HG03175 (cell line): ENCODE data around the gene BLTP2.
A peak's percentile ranks its signal among the peaks of the same experiment; 100 is the strongest.

Source experiments
- ATAC-seq: cut with Tn5 transposase; IDR thresholded peaks from one replicate; pipeline ENCODE4 v1.9.1; 2021; ENCODE audit warnings: mild to moderate bottlenecking, moderate library complexity; ENCODE audit not compliant: unreplicated experiment

Gene BLTP2

GRCh38 chr17:28599311-28600184 is 45.4 kb downstream of the BLTP2 start:
- peak; percentile 54 for ATAC-seq

DNA sequence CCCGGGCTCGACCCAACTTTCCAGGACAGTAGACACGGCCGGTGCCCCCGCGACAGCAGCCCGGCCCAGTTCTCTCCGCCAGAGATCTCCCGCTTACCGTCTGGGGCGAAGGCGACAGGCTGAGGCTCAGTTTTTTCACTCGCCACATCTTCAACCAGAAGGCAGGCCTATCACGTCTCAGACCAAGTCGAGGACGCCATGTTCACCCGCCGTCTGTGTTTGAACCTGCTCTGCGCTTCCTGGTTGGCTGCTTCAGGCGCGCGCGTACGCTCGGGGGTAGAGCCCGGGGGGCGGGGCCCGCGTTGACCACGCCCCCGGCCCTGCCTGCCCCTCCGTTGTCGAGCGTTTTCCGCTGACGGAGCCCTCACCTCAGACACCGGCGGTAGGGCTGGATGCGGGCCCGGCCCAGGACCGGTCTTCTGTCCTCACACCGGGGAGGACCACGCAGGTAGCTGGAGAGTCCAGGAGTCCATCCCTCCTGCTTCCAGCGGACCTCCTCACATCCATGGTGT is 46.1 kb downstream of the BLTP2 start, which contains the start of gene SPAG5:
Gene SPAG5, minus strand, starts transcription at position 227 of the 512 bp plus-strand sequence. Its CDS starts 79 bp downstream, at position 148.
- peak; percentile 79 for ATAC-seq

DNA sequence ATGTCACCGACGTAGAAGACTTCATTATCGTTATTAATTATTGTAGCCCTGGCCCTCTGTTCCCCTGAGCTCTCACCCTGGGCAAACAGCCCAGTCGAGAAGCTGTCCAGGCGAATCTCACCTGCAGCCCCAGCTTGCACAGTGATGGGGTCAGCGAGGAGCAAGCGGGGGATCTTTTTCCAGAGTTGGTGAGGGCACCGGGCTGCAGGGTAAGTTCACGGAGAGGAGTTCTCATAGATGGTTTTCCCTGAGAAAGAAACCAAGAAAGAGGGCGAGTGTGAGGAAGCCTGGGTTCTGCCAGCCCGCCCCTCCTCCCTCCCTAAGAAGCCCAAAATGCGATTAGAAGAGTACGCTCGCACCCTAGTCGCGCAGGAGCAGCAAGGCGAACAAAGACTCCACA is 46.6 kb downstream of the BLTP2 start:
- ATAC-seq: no peak

DNA sequence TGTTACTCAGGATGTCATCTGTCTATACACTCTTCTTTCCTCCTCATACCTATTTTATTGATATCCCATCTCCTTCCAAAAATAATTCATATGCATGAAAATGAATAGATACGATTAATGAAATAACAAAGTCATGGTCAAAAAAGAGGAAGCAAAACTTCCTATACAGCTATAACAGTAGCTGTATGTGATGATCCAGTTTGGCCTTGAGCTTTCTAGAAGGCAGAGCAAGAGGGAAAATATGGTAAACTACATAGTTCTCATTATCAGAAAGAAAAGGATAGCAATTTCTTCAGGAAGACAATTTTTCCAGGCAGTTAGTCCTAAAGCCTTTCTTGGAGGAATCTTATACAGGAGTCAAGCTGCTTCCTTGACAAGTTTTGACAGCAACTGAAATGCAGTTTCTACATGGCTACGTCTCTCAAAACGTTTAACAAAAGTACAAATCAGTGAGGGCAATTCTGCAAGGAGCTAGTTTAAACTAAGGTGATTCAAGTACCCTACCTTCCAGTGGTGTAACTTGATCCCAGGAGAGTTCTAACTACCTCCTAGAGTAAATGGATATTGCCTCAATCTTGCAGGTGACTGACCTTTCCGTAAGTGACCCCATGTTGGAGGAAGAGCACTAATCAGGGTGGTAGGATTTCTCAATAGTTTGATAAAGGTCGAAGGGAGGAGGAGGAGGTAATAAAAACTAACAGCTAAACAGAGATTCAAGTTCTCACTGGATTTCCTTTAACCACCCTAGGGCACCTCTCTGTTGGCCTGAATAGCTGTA is 47.2 kb downstream of the BLTP2 start:
- ATAC-seq: no peak
